Activated T-helper 17 cell treated with anti-CD3 and anti-CD28 coated beads, Interleukin-2, amount 50 U/mL, for 72 hours (primary cell): ENCODE measurements around the gene RPS14. TPM values are rescaled to one million over a fixed set of nuclear protein-coding genes. Genes with fewer than 3 reads are reported as not detected.
A peak's percentile ranks its signal among the peaks of the same experiment; 100 is the strongest.
"Not testable (repeated sequence)": the region's sequence is repeated elsewhere in the genome, so short reads cannot be mapped to it uniquely, and the experiment has no call there.

Source experiments
- ATAC-seq: fragments of 150-1000 bp; cut with Tn5 transposase; replicated peaks from 2 replicates; pipeline ENCODE4 v1.10.0; 2021; ENCODE audit warnings: mild to moderate bottlenecking, moderate library complexity
- H3K27ac Mint-ChIP-seq: one replicate; pipeline ENCODE4 v1.8.0; 2022; ENCODE audit warnings: mixed read lengths
- H3K27me3 Mint-ChIP-seq: one replicate; pipeline ENCODE4 v1.8.0; 2022; ENCODE audit warnings: mixed read lengths
- H3K36me3 Mint-ChIP-seq: one replicate; pipeline ENCODE4 v1.8.0; 2022; ENCODE audit warnings: low read depth, mild to moderate bottlenecking, mixed read lengths
- H3K4me1 Mint-ChIP-seq: one replicate; pipeline ENCODE4 v1.8.0; 2022; ENCODE audit warnings: mixed read lengths
- H3K4me3 Mint-ChIP-seq: one replicate; pipeline ENCODE4 v1.8.0; 2022; ENCODE audit warnings: mild to moderate bottlenecking, mixed read lengths
- H3K9me3 Mint-ChIP-seq: one replicate; pipeline ENCODE4 v1.8.0; 2022; ENCODE audit warnings: mixed read lengths
- total RNA-seq, 2 donors: library from RNA; stranded (reverse); gene quantifications; one replicate each; pipeline ENCODE4 v1.2.3, GENCODE V29; 2022

RPS14 gene
- total RNA-seq, 2 donors from 2014 or later = 2,772 to 2,939 TPM

DNA sequence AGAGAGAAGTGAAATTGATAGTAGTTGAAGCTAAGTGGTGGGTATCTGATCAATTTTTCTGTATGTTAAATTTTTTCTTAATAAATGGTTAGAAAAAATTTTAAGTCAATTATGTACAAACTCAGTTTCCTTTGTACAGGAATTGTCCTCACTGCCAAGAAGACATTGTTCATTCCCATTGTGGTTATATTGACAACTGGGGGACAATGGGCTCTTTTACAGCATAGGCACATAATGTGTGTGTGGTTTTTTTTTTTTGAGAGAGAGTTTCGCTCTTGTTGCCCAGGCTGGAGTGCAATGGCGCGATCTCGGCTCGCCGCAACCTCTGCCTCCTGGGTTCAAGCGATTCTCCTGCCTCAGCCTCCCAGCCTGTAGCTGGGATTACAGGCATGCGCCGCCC lies 23.4 kb downstream of the RPS14 start:
- not testable (repeated sequence) for H3K4me1 Mint-ChIP-seq, H3K4me3 Mint-ChIP-seq, ATAC-seq, H3K9me3 Mint-ChIP-seq, H3K27ac Mint-ChIP-seq, H3K27me3 Mint-ChIP-seq, H3K36me3 Mint-ChIP-seq

- no peak overlapping the region for H3K4me3 Mint-ChIP-seq
Observed at GRCh38 chr5:150422758-150423157, 26.8 kb downstream of the RPS14 start.

DNA sequence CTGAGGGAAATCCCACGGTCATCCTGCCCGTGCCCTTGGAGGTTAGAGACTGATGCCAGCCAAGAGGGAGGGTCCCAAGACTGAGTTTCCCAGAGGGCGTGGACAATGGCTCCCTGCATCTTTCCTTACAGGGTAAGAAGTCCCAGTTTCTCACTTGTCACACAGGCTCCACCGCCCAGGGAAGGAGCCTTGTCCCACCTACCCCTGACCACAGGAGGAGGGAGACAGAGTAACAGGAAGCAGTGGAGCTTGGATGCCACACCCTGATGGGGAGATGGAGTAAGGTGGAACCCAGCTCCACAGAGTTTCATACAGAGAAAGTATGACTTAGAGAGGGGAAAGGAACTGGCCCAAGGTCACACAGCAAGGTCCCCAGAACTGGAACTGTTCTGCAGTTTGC lies 27.5 kb downstream of the RPS14 start:
- Mint-ChIP-seq H3K4me3 (no peak overlapping the region), H3K9me3 (no peaks in the 10 kb centered on the region), H3K4me1 (no peaks in the 10 kb centered on the region), H3K27ac (no peak overlapping the region), H3K36me3 (no peaks in the 10 kb centered on the region), H3K27me3 (no peaks in the 10 kb centered on the region)
- no peak for ATAC-seq

More at GRCh38 chr5:150422758-150423157, 26.8 kb downstream of the RPS14 start:
- Mint-ChIP-seq H3K36me3 (no peaks in the 10 kb centered on the region), H3K9me3 (no peaks in the 10 kb centered on the region), H3K27ac (no peak overlapping the region), H3K4me1 (no peaks in the 10 kb centered on the region), H3K27me3 (no peaks in the 10 kb centered on the region)
- no peak for ATAC-seq

GRCh38 chr5:150419630-150420270 lies 29.8 kb downstream of the RPS14 start:
- no peaks in the 10 kb centered on the region for H3K36me3 Mint-ChIP-seq
- H3K4me3 Mint-ChIP-seq = no peak overlapping the region
- peak overlapping the region; percentile 56 for H3K27ac Mint-ChIP-seq
- H3K9me3 Mint-ChIP-seq = no peaks in the 10 kb centered on the region
- no peaks in the 10 kb centered on the region for H3K27me3 Mint-ChIP-seq
- ATAC-seq = no peak
- no peaks in the 10 kb centered on the region for H3K4me1 Mint-ChIP-seq

DNA sequence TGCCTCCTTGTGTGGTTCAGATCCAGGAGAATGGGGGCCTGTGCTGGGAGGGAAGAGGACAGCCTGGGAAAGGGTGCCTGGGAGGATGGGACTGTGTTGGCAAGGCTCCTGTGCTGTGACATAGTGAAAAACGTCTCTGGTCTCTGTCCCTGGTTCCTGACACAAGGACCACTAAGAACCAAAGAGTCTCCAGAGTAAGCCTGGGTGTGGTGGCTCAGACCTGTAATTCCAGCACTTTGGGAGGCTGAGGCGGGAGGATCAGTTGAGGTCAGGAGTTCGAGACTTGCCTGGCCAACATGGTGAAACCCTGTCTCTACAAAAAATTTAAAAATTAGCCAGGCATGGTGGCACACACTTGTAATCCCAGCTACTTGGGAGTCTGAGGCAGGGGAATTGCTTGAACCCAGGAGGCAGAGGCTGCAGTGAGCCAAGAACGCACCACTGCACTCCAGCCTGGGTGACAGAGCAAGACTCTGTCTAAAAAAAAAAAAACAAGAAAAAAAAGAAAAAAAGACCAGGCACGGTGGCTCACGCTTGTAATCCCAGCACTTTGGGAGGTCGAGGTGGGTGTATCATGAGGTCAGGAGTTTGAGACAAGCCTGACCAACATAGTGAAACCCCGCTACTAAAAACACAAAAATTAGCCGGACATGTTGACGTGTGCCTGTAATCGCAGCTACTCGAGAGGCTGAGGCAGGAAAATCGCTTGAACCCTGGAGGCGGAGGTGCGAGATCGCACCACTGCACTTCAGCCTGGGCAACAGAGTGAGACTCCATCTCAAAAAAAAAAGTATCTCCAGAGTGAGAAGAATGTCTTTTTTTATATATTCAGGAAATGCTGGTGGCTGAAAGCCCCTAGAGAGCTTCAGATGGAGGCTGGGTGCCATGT lies 35.4 kb downstream of the RPS14 start:
- not testable (repeated sequence) for H3K9me3 Mint-ChIP-seq, ATAC-seq, H3K27me3 Mint-ChIP-seq
- peaks cover 21% of the 10 kb centered on the region for H3K4me1 Mint-ChIP-seq
- peak overlapping the region; percentile 100 for H3K4me3 Mint-ChIP-seq
- H3K27ac Mint-ChIP-seq = peak overlapping the region; percentile 100
- H3K36me3 Mint-ChIP-seq = peaks cover 21% of the 10 kb centered on the region

DNA sequence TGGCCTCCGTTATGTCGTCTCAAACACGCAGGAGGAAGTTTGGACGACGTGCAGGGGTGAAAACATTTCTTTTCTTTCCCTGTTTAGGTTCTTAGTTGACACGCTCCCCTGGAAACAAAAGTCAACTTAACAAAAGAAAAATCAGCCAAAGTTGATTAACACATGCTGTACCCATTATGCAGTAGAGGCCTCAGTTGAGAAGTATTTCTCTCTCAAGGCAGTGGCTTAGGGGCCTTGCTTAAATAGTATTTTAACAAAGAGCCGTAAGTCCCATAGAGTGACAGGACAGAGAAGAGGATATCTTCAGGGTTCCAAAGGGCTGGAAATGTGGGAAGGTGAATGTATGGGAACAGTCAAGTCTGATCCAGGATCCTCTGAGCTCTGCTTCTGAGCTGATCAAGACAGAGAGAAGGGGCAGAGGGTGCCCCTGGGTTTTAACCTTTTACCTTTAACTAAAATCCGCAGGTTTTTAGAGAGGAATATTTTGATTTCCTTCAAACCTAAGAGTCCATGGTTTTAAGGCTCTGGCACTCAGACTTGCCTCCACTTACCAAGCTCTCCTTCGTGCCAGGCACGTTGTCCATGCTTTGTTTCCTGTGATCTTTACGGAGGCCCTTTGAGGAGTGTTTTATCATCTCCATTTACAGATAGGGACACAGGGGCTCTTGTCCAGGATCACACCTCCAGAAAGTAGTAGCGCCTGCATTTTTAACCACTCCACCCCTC lies 36.2 kb downstream of the RPS14 start:
- no peak for ATAC-seq
- Mint-ChIP-seq H3K27me3 (no peaks in the 10 kb centered on the region), H3K4me1 (peaks cover 21% of the 10 kb centered on the region), H3K36me3 (peaks cover 28% of the 10 kb centered on the region), H3K4me3 (peak overlapping the region; percentile 100), H3K27ac (peak overlapping the region; percentile 100), H3K9me3 (no peaks in the 10 kb centered on the region)

DNA sequence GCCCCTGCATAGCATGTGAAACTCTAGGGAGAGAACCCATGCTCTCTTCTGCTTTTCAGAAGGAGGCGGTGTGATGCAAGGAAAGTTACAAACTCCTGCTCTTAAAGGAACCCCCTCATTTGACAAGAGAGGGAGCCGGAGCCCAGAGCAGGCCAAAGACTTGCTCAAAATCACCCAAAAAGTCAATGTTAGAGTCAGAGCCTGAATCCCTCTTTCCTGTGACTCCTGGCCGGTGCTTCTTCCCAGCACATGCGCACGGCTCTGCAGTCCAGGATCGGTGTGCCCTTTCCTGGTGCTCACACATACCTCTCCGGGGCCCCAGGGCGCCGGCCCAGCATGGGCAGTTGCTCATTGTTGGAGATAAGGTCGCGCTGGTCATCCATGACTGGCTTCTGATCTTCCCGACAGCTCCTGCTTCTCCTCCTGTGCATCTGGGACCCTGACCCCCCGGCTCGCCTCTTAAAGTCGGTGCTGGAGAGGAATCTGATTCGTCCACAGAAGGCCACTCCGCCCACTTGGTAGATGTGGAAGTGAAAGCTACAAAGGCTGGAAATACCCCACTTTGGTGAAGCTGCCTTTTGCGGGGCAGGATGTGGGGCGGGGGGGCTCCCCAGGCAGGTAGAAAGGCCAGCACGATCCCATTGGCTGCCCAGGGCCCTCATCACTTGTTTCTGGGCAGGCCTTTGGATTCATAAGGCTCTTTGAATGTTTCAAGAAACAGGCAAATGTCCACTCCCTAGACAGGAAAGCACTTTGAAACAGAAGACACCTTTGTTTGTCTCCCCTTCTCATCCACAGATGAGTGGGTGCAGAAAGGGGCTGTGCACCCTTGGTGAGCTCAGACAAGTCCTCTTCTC lies 37.0 kb downstream of the RPS14 start, which contains the start of gene CD74:
CD74 (minus strand) TSS at position 592 of the 857 bp plus-strand sequence; CDS start at position 431, 161 bp downstream.
- H3K4me3 Mint-ChIP-seq = peak within 1 kb of the TSS; percentile 100
- no peaks in the 10 kb centered on the region for H3K9me3 Mint-ChIP-seq
- peak within 1 kb of the TSS; percentile 100 for H3K27ac Mint-ChIP-seq
- peaks cover 21% of the 10 kb centered on the region for H3K4me1 Mint-ChIP-seq
- no peaks in the 10 kb centered on the region for H3K27me3 Mint-ChIP-seq
- peaks cover 36% of the 10 kb centered on the region for H3K36me3 Mint-ChIP-seq
- peak; percentile 86 for ATAC-seq

GRCh38 chr5:150411245-150411979 lies 38.1 kb downstream of the RPS14 start:
- H3K27me3 Mint-ChIP-seq = no peaks in the 10 kb centered on the region
- H3K4me3 Mint-ChIP-seq = peak overlapping the region; percentile 100
- peaks cover 21% of the 10 kb centered on the region for H3K4me1 Mint-ChIP-seq
- peaks cover 47% of the 10 kb centered on the region for H3K36me3 Mint-ChIP-seq
- ATAC-seq = peak; percentile 27
- no peaks in the 10 kb centered on the region for H3K9me3 Mint-ChIP-seq
- H3K27ac Mint-ChIP-seq = peak overlapping the region; percentile 87

DNA sequence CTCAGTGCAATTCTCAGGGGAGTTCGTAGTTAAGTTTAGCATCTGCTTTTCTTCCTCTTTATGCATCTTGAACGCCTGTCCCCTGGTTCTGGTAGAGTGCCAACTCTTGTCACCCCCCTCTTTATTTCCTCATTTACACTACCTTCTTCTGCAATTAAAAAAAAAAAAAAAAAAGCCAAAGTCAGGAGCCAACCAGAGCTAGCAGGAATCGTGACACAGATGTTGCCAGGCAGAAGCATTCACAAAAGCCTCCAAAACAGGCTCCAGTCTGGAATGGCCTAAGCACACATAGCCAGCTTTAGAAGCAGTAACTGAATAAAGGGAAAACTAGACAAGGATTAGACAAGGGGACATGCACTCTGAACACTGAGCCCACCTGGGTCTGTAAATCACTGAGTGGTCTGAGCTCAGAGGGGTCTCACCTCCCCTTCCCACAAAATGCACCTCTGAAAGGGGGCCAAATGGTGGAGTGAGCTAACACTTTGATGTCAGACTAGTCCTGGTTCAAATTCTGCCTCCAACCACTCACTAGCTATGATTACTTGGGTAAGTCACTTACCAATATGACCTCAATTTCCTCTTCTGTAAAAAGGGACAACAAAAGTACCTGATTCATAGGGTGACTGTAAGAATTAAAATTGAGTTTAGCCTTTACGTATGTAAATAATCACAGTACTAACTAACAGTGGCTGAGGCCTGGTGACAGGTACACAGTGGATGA lies 38.9 kb downstream of the RPS14 start:
- peaks cover 54% of the 10 kb centered on the region for H3K36me3 Mint-ChIP-seq
- H3K27ac Mint-ChIP-seq = peak overlapping the region; percentile 87
- H3K4me1 Mint-ChIP-seq = peaks cover 21% of the 10 kb centered on the region
- H3K9me3 Mint-ChIP-seq = no peaks in the 10 kb centered on the region
- H3K4me3 Mint-ChIP-seq = peak overlapping the region; percentile 100
- no peaks in the 10 kb centered on the region for H3K27me3 Mint-ChIP-seq
- peak; percentile 50 for ATAC-seq

- Mint-ChIP-seq H3K9me3 (no peaks in the 10 kb centered on the region), H3K27me3 (no peaks in the 10 kb centered on the region)
- ATAC-seq = peak; percentile 56
Observed at GRCh38 chr5:150409638-150410523, 39.7 kb downstream of the RPS14 start.

GRCh38 chr5:150408231-150408943 lies 41.2 kb downstream of the RPS14 start:
- Mint-ChIP-seq H3K4me3 (no peak overlapping the region), H3K9me3 (no peaks in the 10 kb centered on the region), H3K4me1 (peaks cover 18% of the 10 kb centered on the region), H3K36me3 (peaks cover 77% of the 10 kb centered on the region), H3K27me3 (no peaks in the 10 kb centered on the region), H3K27ac (no peak overlapping the region)
- no peak for ATAC-seq

More at GRCh38 chr5:150409638-150410523, 39.7 kb downstream of the RPS14 start:
- Mint-ChIP-seq H3K27ac (peak overlapping the region; percentile 87), H3K4me3 (peak overlapping the region; percentile 100), H3K36me3 (peaks cover 62% of the 10 kb centered on the region), H3K4me1 (peaks cover 21% of the 10 kb centered on the region)
